GM11168 (cell line): Measurements from ENCODE around the gene NLRP5.

Source experiments
- in situ Hi-C: fragments of 300-500 bp; cut with MboI; formaldehyde crosslinking; loops from one replicate; pipeline ENCODE4 v1.12.0; 2022; ENCODE audit warnings: low sequenced_read_pairs; ENCODE audit not compliant: unreplicated experiment

The NLRP5 gene

GRCh38 chr19:56110515-56111448 lies 124.2 kb downstream of the NLRP5 start:
- in situ Hi-C loops, result loop anchor here (25.0 kb wide), 1 partner anchor 1998 kb away; the partner anchor contains the start of genes NDUFA3, OSCAR, PRPF31 and TFPT
